ENCODE results near the gene GAS5.

The GAS5 gene

GRCh38 chr1:173857363-173857917 is 10.3 kb downstream of the GAS5 start:
- no peak for FAIRE-seq
- TF ChIP-seq CTCF (IDR thresholded peaks at IDR 0.05; ENCODE audit: insufficient read depth, missing control alignments): no peak
- no peak for DNase-seq (ENCODE audit: insufficient read length, low spot score)

GRCh38 chr1:173856903-173857302 is 10.9 kb downstream of the GAS5 start:
- no peak for FAIRE-seq

GRCh38 chr1:173856014-173856413 is 11.8 kb downstream of the GAS5 start:
- DNase-seq (ENCODE audit: insufficient read length, low spot score) (no peak), FAIRE-seq (no peak)
- no peak for TF ChIP-seq CTCF (IDR thresholded peaks at IDR 0.05; ENCODE audit: insufficient read depth, missing control alignments)

More at GRCh38 chr1:173856903-173857302, 10.9 kb downstream of the GAS5 start:
- no peak for DNase-seq (ENCODE audit: insufficient read length, low spot score)
- TF ChIP-seq CTCF (IDR thresholded peaks at IDR 0.05; ENCODE audit: insufficient read depth, missing control alignments): no peak

GRCh38 chr1:173853074-173853473 is 14.7 kb downstream of the GAS5 start:
- TF ChIP-seq CTCF (IDR thresholded peaks at IDR 0.05; ENCODE audit: insufficient read depth, missing control alignments): no peak
- FAIRE-seq: no peak
- no peak for DNase-seq (ENCODE audit: insufficient read length, low spot score)

- no peak for TF ChIP-seq CTCF (IDR thresholded peaks at IDR 0.05; ENCODE audit: insufficient read depth, missing control alignments)
- DNase-seq (ENCODE audit: insufficient read length, low spot score): no peak
- peak; percentile 78 for FAIRE-seq
These were observed 15.7 kb downstream of the GAS5 start for GRCh38 chr1:173852105-173852504.

- DNase-seq (ENCODE audit: insufficient read length, low spot score) (no peak), FAIRE-seq (no peak)
- no peak for TF ChIP-seq CTCF (IDR thresholded peaks at IDR 0.05; ENCODE audit: insufficient read depth, missing control alignments)
These were observed 35.0 kb downstream of the GAS5 start for GRCh38 chr1:173832748-173833147.

- no peak for DNase-seq (ENCODE audit: insufficient read length, low spot score)
- TF ChIP-seq CTCF (IDR thresholded peaks at IDR 0.05; ENCODE audit: insufficient read depth, missing control alignments): no peak
- no peak for FAIRE-seq
These were observed 40.2 kb downstream of the GAS5 start for GRCh38 chr1:173827611-173828010.
